ENCODE results near the gene CCDC146. TPM values are rescaled to one million over a fixed set of nuclear protein-coding genes. Genes with fewer than 3 reads are reported as not detected.

CCDC146 gene
- total and polyA plus RNA-seq, 10 of the 15 experiments (the other 5 are each of a cell fraction or from before 2014, with no cell fraction given) = 0.28 to 5.3 (median 1.3) TPM

- DNase-seq (ENCODE audit: low read depth, low spot score) (no peak), FAIRE-seq (no peak), ATAC-seq (no peak)
- Histone ChIP-seq H3K36me3 (ENCODE audit: control insufficient read depth in 2 of 2, insufficient read depth in 2 of 2, low read length in 1 of 2) (no peaks in the 10 kb centered on the region), H3K4me2 (ENCODE audit: control insufficient read depth, insufficient read depth) (no peak overlapping the region), H3K27ac (ENCODE audit: control insufficient read depth, insufficient read depth) (no peak overlapping the region), H2AFZ (ENCODE audit: control insufficient read depth, low read depth, low read length) (no peak overlapping the region), H3K4me3 (no peak overlapping the region), H4K20me1 (ENCODE audit: control insufficient read depth, insufficient read depth) (no peaks in the 10 kb centered on the region), H3K9me3 (replicated peaks; ENCODE audit: control insufficient read depth, insufficient read depth, low read length) (no peaks in the 10 kb centered on the region), H3K4me1 (ENCODE audit: control insufficient read depth, insufficient read depth, low read length) (no peaks in the 10 kb centered on the region), H3K9ac (ENCODE audit: control insufficient read depth, insufficient read depth, low read length) (no peak overlapping the region), H3K27me3 (replicated peaks in 1 of 2; ENCODE audit: control insufficient read depth in 2 of 2, insufficient read depth in 2 of 2, low read length in 1 of 2) (no peaks in the 10 kb centered on the region), H3K79me2 (ENCODE audit: control insufficient read depth, insufficient read depth, low read length) (no peaks in the 10 kb centered on the region)
- in situ Hi-C loops (cut with MboI) = no loop called here
- SMC1A ChIA-PET (ENCODE audit: uncharacterized antibody, unreplicated experiment) = interaction anchor here (0.7 to 1.2 kb wide), 2 partner anchors 10 to 29 kb away, joined by 3 read pairs; no protein-coding TSS in a partner anchor
- POLR2A ChIA-PET = no interaction called here
- no peak for TF ChIP-seq MTA2 (IDR thresholded peaks at IDR 0.05; ENCODE audit: low read depth)
- no peak for TF ChIP-seq RAD21 (IDR thresholded peaks at IDR 0.05; ENCODE audit: insufficient read depth, low read depth, low read length)
- no peak for TF ChIP-seq ELK1 (IDR thresholded peaks at IDR 0.05; ENCODE audit: low read depth, low read length)
- no peak for TF ChIP-seq ZBED1 (IDR thresholded peaks at IDR 0.05; ENCODE audit: borderline replicate concordance)
- TF ChIP-seq NBN (IDR thresholded peaks at IDR 0.05) = no peak
- TF ChIP-seq PAX5 (IDR thresholded peaks at IDR 0.05; ENCODE audit: borderline replicate concordance, low read depth, low read length) = no peak
- TF ChIP-seq TCF3 (IDR thresholded peaks at IDR 0.05; ENCODE audit: borderline replicate concordance, insufficient read depth, low read depth, low read length) = no peak
- no peak for TF ChIP-seq KAT2A (conservative IDR thresholded peaks at IDR 0.05; ENCODE audit: control insufficient read depth, low read depth, low read length)
- no peak for TF ChIP-seq POU2F2 (IDR thresholded peaks at IDR 0.05; ENCODE audit: borderline replicate concordance, low read depth, low read length)
- TF ChIP-seq ATF2 (IDR thresholded peaks at IDR 0.05; ENCODE audit: low read length) = no peak
- no peak for TF ChIP-seq RELA (IDR thresholded peaks at IDR 0.05; ENCODE audit: borderline replicate concordance, partially characterized antibody)
- TF ChIP-seq SMARCA5 (IDR thresholded peaks at IDR 0.05) = no peak
- no peak for TF ChIP-seq SP1 (IDR thresholded peaks at IDR 0.05; ENCODE audit: low read depth, low read length)
- TF ChIP-seq NFXL1 (IDR thresholded peaks at IDR 0.05; ENCODE audit: borderline replicate concordance) = no peak
- no peak for TF ChIP-seq ESRRA (IDR thresholded peaks at IDR 0.05; ENCODE audit: low read length)
- no peak for TF ChIP-seq ZBTB33 (IDR thresholded peaks at IDR 0.05)
- no peak for TF ChIP-seq HDAC6 (IDR thresholded peaks at IDR 0.05; ENCODE audit: unreplicated experiment)
- no peak for TF ChIP-seq POLR2A (IDR thresholded peaks at IDR 0.05; ENCODE audit: low read depth, low read length)
- WGBS (ENCODE audit: insufficient coverage, insufficient replicate concordance, low lambda C conversion rate, missing lambda C conversion rate) = 0% methylated on average over 2 of the region's 4 CpGs
- CTCF ChIA-PET = no interaction called here
- intact Hi-C loops (cut with micrococcal nuclease; ENCODE audit: unreplicated experiment) = no loop called here
- no TSS peak for BruUV-seq (replicated peaks)
- RAD21 ChIA-PET (ENCODE audit: unreplicated experiment) = no interaction called here
These were observed 153.7 kb downstream of the CCDC146 start for GRCh38 chr7:77276120-77276519.

Measured in GM12878 (cell line).